Lung microvascular endothelial cell (primary cell): Measurements from ENCODE around the gene NUMBL. TPM values are rescaled to one million over a fixed set of nuclear protein-coding genes. Genes with fewer than 3 reads are reported as not detected.

Experiments used
- DNase-seq, 2 donors: peaks; one replicate each; pipeline versions ENCODE4 v3.0.0 to v3.0.0-alpha.2; 2010; ENCODE audit warnings: low read depth in 2 of 2
- total RNA-seq: library from RNA; depleted of rRNA; stranded (reverse); fragments of >200 nt; gene quantifications from 2 replicates; pipeline ENCODE4 v1.2.1, GENCODE V29; 2014

NUMBL gene
- total RNA-seq, 1 donor from 2014 or later: 4.6 TPM

GRCh38 chr19:40716482-40717324, 26.3 kb upstream of the NUMBL start, which contains the start of the genes COQ8B and ITPKC:
Gene COQ8B (minus strand): TSS chr19:40716886. CDS start chr19:40714632, 2,254 bp downstream.
Gene ITPKC (plus strand): TSS chr19:40717112. CDS start chr19:40717136, 24 bp downstream.
- DNase-seq: peak; percentile 96 to 98

GRCh38 chr19:40716031-40716481, 25.6 kb upstream of the NUMBL start:
- DNase-seq: peak; percentile 63 to 91

GRCh38 chr19:40714441-40715299, 24.2 kb upstream of the NUMBL start:
- peak; percentile 91 to 93 for DNase-seq

- no peak for DNase-seq
Measured at GRCh38 chr19:40713939-40714338, 23.5 kb upstream of the NUMBL start.

- no peak for DNase-seq
Measured at GRCh38 chr19:40709817-40710216, 19.4 kb upstream of the NUMBL start.

- DNase-seq: no peak
Measured at GRCh38 chr19:40707615-40708014, 17.2 kb upstream of the NUMBL start.

- no peak for DNase-seq
Measured at GRCh38 chr19:40705950-40706619, 15.6 kb upstream of the NUMBL start.

- DNase-seq: no peak
Measured at GRCh38 chr19:40705362-40705651, 14.9 kb upstream of the NUMBL start.

- no peak for DNase-seq
Measured at GRCh38 chr19:40704491-40705361, 14.3 kb upstream of the NUMBL start.

- DNase-seq: no peak
Measured at GRCh38 chr19:40703029-40703755, 12.7 kb upstream of the NUMBL start.

GRCh38 chr19:40702337-40703012, 12.0 kb upstream of the NUMBL start:
- no peak for DNase-seq

- DNase-seq: no peak
Measured at GRCh38 chr19:40701758-40702157, 11.3 kb upstream of the NUMBL start.

GRCh38 chr19:40700083-40700482, 9.6 kb upstream of the NUMBL start:
- no peak for DNase-seq

GRCh38 chr19:40697007-40697406, 6.6 kb upstream of the NUMBL start:
- DNase-seq: no peak

GRCh38 chr19:40695881-40696280, 5.4 kb upstream of the NUMBL start:
- no peak for DNase-seq

GRCh38 chr19:40693896-40694295, 3.4 kb upstream of the NUMBL start:
- no peak for DNase-seq

- DNase-seq: no peak
Measured at GRCh38 chr19:40693150-40693788, 2.8 kb upstream of the NUMBL start.

GRCh38 chr19:40692212-40692551, 1.7 kb upstream of the NUMBL start:
- no peak for DNase-seq
